Upper lobe of left lung (tissue), 6 donors: ENCODE results near the gene IL4R. TPM values are rescaled to one million over a fixed set of nuclear protein-coding genes. Genes with fewer than 3 reads are reported as not detected.
"Not testable (repeated sequence)": the region's sequence is repeated elsewhere in the genome, so short reads cannot be mapped to it uniquely, and the experiment has no call there.

Experiments used
- ATAC-seq, 2 donors: fragments of 200-7000 bp; cut with Tn5 transposase; one replicate each; pipeline ENCODE4 v1.9.1; 2022; ENCODE audit warnings: mild to moderate bottlenecking in 2 of 2, moderate library complexity in 2 of 2; ENCODE audit not compliant: low FRiP score in 2 of 2
- DNase-seq, 2 donors: peaks; one replicate each; pipeline ENCODE4 v3.0.0-alpha.2; 2019 to 2020
- H3K27ac ChIP-seq, 4 donors: fragments of 200-600 bp; sonication (generic); one replicate each; pipeline ENCODE4 v1.5.1; 2016 to 2019
- H3K27me3 ChIP-seq, 4 donors: fragments of 200-600 bp; sonication (generic); one replicate each; pipeline ENCODE4 v1.5.1; 2017 to 2019
- H3K36me3 ChIP-seq, 4 donors: fragments of 200-600 bp; sonication (generic); one replicate each; pipeline ENCODE4 v1.5.1; 2016 to 2019
- H3K4me1 ChIP-seq, 4 donors: fragments of 200-600 bp; sonication (generic); one replicate each; pipeline ENCODE4 v1.5.1; 2018 to 2019
- H3K4me3 ChIP-seq, 4 donors: fragments of 200-600 bp; sonication (generic); one replicate each; pipeline ENCODE4 v1.5.1; 2017 to 2019; ENCODE audit warnings: mild to moderate bottlenecking in 2 of 4, moderate library complexity in 1 of 4
- H3K9me3 ChIP-seq, 4 donors: fragments of 200-600 bp; sonication (generic); one replicate each; pipeline ENCODE4 v1.5.1; 2018 to 2019
- EP300 ChIP-seq, 4 donors: sonication (generic); formaldehyde crosslinking; IDR thresholded peaks; one replicate each; pipeline ENCODE4 v1.5.1; 2017; ENCODE audit warnings: antibody characterized with exemption in 4 of 4, control low read depth in 2 of 4
- POLR2A ChIP-seq, 4 donors: fragments of 450-650 bp; IDR thresholded peaks; one replicate each; pipeline ENCODE4 v1.5.1; 2016 to 2017; ENCODE audit warnings: antibody characterized with exemption in 4 of 4, mild to moderate bottlenecking in 2 of 4
- POLR2AphosphoS5 ChIP-seq, 2 donors: sonication (generic); formaldehyde crosslinking; IDR thresholded peaks; one replicate each; pipeline ENCODE4 v1.5.1; 2017; ENCODE audit warnings: antibody characterized with exemption in 2 of 2
- WGBS, 2 donors: methylation state at CpG; one replicate each; pipeline ENCODE4 v1.1.5; 2017 to 2018; 5-methylcytosine and 5-hydroxymethylcytosine counted together
- total RNA-seq, 6 donors: library from RNA; depleted of rRNA in 4 of 6; stranded (reverse); fragments of >200 nt in 4 of 6; gene quantifications; one replicate each; pipeline versions ENCODE4 v1.1.0 to v1.2.1, GENCODE V29; 2016 to 2021
- TF ChIP-seq, protein P1 (sequence below), 6 experiments: fragments of 450-650 bp in 4 of 6; fragments of 200-600 bp in 2 of 6; sonication (generic) in 2 of 6; IDR thresholded peaks; one replicate each; pipeline ENCODE4 v1.5.1; 2016 to 2019; ENCODE audit warnings: antibody characterized with exemption in 6 of 6
- donor health status: DM: no; HTN: no; CAD: no; lungs with moderate emphysema.
- donor health status: DM: no; HTN: yes; CAD: no; lungs with severe emphysema.

IL4R gene
- total RNA-seq, 6 donors from 2014 or later: 87.0 to 202 (median 153) TPM

DNA sequence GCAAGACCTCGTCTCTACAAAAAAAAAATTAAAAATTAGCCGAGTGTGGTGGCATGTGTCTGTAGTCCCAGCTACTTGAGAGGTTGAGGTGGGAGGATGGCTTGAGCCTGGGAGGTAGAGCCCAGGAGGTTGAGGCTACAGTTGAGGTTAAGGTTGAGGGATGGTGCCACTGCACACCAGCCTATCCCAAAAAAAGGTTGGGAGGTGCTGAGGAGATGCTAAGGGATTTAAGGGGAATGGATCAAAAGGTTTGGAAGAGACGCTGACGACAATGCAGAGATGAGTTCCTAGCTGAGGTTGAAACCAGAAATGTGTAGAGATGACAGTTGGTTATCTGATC, 40.5 kb upstream of the IL4R start:
- no peak for DNase-seq
- H3K4me3 ChIP-seq: no peak overlapping the region
- no peaks in the 10 kb centered on the region for H3K27me3 ChIP-seq
- no peaks in the 10 kb centered on the region for H3K36me3 ChIP-seq
- H3K4me1 ChIP-seq: peaks cover 3 to 8% (median 6%) of the 10 kb centered on the region in 4 donors
- whole genome bisulfite sequencing, 2 donors: 91 to 95% methylated on average over 4 of the region's 4 CpGs
- H3K27ac ChIP-seq: no peak overlapping the region
- no peak for ATAC-seq
- H3K9me3 ChIP-seq: no peaks in the 10 kb centered on the region
- TF ChIP-seq POLR2A (IDR thresholded peaks at IDR 0.05) (no peak), POLR2AphosphoS5 (IDR thresholded peaks at IDR 0.05) (no peak)

DNA sequence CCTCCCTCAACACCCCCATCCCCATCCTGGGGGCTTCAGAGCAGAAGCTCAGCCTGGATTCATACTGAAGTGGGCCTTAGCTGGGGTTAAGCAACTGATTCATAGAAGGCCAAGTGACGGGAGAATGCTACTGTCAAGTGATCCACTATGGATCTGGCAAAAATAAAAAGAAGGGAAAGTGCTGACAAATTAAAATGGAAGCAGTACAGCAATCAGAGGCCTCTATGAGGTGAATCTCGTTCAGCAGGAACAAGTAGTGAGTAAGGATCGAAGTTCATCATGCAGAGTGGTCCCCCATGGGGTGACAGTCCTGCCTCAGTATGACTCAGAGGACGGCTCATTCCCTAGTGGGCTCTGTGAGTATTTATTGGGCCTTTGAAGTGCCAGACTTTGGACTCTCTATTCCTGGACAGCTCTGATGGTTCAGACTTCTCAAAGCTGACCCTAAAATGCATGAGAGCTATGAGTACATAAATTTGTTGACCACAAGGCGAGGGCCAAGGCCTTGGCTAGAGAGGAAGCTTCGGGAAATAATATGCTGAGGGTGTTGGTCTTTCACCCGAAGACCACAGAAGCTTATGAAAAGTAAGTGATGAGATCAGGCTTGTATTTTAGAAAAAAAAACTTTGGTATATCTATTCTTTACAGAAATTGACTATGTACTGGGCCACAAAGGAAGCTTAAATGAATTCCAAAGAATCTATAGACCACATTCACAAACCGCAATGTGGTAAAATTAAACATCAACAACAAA, 39.9 kb upstream of the IL4R start:
- Histone ChIP-seq H3K9me3 (no peaks in the 10 kb centered on the region), H3K36me3 (no peaks in the 10 kb centered on the region), H3K4me1 (peaks cover 3 to 7% (median 6%) of the 10 kb centered on the region in 4 donors), H3K27me3 (no peaks in the 10 kb centered on the region), H3K4me3 (no peak overlapping the region), H3K27ac (no peak overlapping the region)
- TF ChIP-seq POLR2AphosphoS5 (IDR thresholded peaks at IDR 0.05) (no peak), POLR2A (IDR thresholded peaks at IDR 0.05) (no peak), EP300 (IDR thresholded peaks at IDR 0.05) (no peak)
- TF ChIP-seq, protein P1, sequence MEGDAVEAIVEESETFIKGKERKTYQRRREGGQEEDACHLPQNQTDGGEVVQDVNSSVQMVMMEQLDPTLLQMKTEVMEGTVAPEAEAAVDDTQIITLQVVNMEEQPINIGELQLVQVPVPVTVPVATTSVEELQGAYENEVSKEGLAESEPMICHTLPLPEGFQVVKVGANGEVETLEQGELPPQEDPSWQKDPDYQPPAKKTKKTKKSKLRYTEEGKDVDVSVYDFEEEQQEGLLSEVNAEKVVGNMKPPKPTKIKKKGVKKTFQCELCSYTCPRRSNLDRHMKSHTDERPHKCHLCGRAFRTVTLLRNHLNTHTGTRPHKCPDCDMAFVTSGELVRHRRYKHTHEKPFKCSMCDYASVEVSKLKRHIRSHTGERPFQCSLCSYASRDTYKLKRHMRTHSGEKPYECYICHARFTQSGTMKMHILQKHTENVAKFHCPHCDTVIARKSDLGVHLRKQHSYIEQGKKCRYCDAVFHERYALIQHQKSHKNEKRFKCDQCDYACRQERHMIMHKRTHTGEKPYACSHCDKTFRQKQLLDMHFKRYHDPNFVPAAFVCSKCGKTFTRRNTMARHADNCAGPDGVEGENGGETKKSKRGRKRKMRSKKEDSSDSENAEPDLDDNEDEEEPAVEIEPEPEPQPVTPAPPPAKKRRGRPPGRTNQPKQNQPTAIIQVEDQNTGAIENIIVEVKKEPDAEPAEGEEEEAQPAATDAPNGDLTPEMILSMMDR (IDR thresholded peaks at IDR 0.05): no peak
- ATAC-seq: no peak
- 85 to 87% methylated on average over 8 of the region's 8 CpGs for whole genome bisulfite sequencing, 2 donors
- DNase-seq: no peak

- H3K4me3 ChIP-seq, H3K9me3 ChIP-seq, H3K27me3 ChIP-seq, H3K36me3 ChIP-seq, DNase-seq, H3K4me1 ChIP-seq, ATAC-seq, H3K27ac ChIP-seq: not testable (repeated sequence)
- WGBS, 2 donors: 80 to 85% methylated on average over 7 of the region's 7 CpGs
Observed at GRCh38 chr16:27274424-27274874, 39.3 kb upstream of the IL4R start.

- ATAC-seq: no peak
- no peak overlapping the region for H3K4me3 ChIP-seq
Observed at GRCh38 chr16:27275394-27275793, 38.4 kb upstream of the IL4R start.

DNA sequence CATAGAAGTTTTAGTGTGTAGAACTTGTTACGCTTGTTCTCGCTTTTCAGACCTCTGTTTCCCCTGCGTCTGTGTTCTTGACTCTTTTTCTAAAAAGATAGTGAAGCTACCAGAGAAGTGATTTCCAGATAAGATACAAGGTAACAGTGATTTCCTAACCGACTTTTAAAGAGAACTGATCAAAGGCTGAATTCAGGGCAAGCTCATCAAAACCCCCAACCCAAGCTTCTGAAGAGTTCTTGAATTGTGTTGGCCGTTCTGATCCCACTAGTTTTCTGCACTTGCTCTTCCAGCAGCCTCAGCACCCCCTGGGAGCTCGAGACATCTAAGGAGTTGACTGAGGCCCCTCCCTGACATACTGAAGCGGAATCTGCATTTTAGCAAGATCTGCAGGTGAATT, 32.5 kb upstream of the IL4R start:
- TF ChIP-seq POLR2A (IDR thresholded peaks at IDR 0.05): no peak
- TF ChIP-seq POLR2AphosphoS5 (IDR thresholded peaks at IDR 0.05): no peak
- TF ChIP-seq, protein P1 (IDR thresholded peaks at IDR 0.05): no peak
- TF ChIP-seq EP300 (IDR thresholded peaks at IDR 0.05): no peak
- H3K27ac ChIP-seq: no peak overlapping the region
- no peak overlapping the region for H3K4me3 ChIP-seq
- ATAC-seq: no peak
- H3K36me3 ChIP-seq: no peaks in the 10 kb centered on the region
- no peak for DNase-seq
- peaks cover 0 to 3% (median 0%) of the 10 kb centered on the region in 4 donors for H3K4me1 ChIP-seq
- WGBS, 2 donors: 73 to 81% methylated on average over 7 of the region's 7 CpGs
- no peaks in the 10 kb centered on the region for H3K27me3 ChIP-seq
- no peaks in the 10 kb centered on the region for H3K9me3 ChIP-seq

More at GRCh38 chr16:27275394-27275793, 38.4 kb upstream of the IL4R start:
- TF ChIP-seq EP300 (IDR thresholded peaks at IDR 0.05) (no peak), POLR2AphosphoS5 (IDR thresholded peaks at IDR 0.05) (no peak), POLR2A (IDR thresholded peaks at IDR 0.05) (no peak)
- TF ChIP-seq, protein P1 (IDR thresholded peaks at IDR 0.05): no peak
- WGBS, 2 donors: 81 to 84% methylated on average over 1 of the region's 1 CpG
- Histone ChIP-seq H3K4me1 (no peaks in the 10 kb centered on the region), H3K27me3 (no peaks in the 10 kb centered on the region), H3K36me3 (no peaks in the 10 kb centered on the region), H3K27ac (no peak overlapping the region), H3K9me3 (no peaks in the 10 kb centered on the region)
- no peak for DNase-seq
